ENCODE measurements around the gene SLC7A4.
A peak's percentile ranks its signal among the peaks of the same experiment; 100 is the strongest.
"Not testable (repeated sequence)": the region's sequence is repeated elsewhere in the genome, so short reads cannot be mapped to it uniquely, and the experiment has no call there.

Gene SLC7A4

GRCh38 chr22:21018314-21018713 is 14.0 kb downstream of the SLC7A4 start:
- no peak for DNase-seq

- DNase-seq: no peak
Measured at GRCh38 chr22:21016644-21017420, 15.5 kb downstream of the SLC7A4 start.

GRCh38 chr22:21015466-21016006 is 16.8 kb downstream of the SLC7A4 start:
- DNase-seq: no peak

GRCh38 chr22:21014726-21015465 is 17.5 kb downstream of the SLC7A4 start, which contains the start of gene P2RX6:
Gene P2RX6, plus strand, starts transcription at chr22:21015165. Its CDS starts 10 bp downstream, at chr22:21015175.
- DNase-seq: peak; percentile 86

- DNase-seq: peak; percentile 93
Measured at GRCh38 chr22:21014202-21014725, 18.1 kb downstream of the SLC7A4 start.

- DNase-seq: no peak
Measured at GRCh38 chr22:21013657-21014201, 18.6 kb downstream of the SLC7A4 start.

- no peak for DNase-seq
Measured at GRCh38 chr22:21012446-21013407, 19.6 kb downstream of the SLC7A4 start.

- DNase-seq: no peak
Measured at GRCh38 chr22:21010426-21011113, 21.8 kb downstream of the SLC7A4 start.

GRCh38 chr22:21009638-21010425 is 22.5 kb downstream of the SLC7A4 start:
- no peak for DNase-seq

GRCh38 chr22:21009208-21009607 is 23.2 kb downstream of the SLC7A4 start:
- not testable (repeated sequence) for DNase-seq

- peak; percentile 27 for DNase-seq
Measured at GRCh38 chr22:21003782-21004181, 28.6 kb downstream of the SLC7A4 start.

- DNase-seq: peak; percentile 97
Measured at GRCh38 chr22:21001601-21002325, 30.6 kb downstream of the SLC7A4 start, which contains the start of gene THAP7. Gene THAP7, minus strand, starts transcription at chr22:21002118. Its CDS starts 207 bp downstream, at chr22:21001911.

- DNase-seq: no peak
Measured at GRCh38 chr22:21000987-21001600, 31.3 kb downstream of the SLC7A4 start.

GRCh38 chr22:21000207-21000986 is 32.0 kb downstream of the SLC7A4 start:
- no peak for DNase-seq

- DNase-seq: no peak
Measured at GRCh38 chr22:20999350-21000206, 32.8 kb downstream of the SLC7A4 start.

GRCh38 chr22:20998411-20999336 is 33.7 kb downstream of the SLC7A4 start:
- DNase-seq: no peak
